Measurements from ENCODE around the gene GNRH2.
A peak's percentile ranks its signal among the peaks of the same experiment; 100 is the strongest.
"Not testable (repeated sequence)": the region's sequence is repeated elsewhere in the genome, so short reads cannot be mapped to it uniquely, and the experiment has no call there.

The GNRH2 gene

DNA sequence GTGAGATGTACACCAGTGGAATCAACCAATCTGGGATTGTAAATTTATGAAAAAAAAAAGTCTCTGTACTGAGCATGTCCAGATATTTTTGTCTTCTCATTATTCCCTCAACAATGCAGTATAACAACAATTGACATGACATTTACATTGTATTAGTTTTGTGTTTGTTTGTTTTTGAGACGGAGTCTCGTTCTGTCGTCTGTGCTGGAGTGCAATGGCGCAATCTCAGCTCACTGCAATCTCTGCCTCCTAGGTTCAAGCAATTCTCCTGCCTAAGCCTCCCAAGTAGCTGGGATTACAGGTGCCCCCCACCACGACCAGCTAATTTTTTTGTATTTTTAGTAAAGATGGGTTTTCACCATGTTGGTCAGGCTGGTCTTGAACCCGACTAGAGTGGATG, 31.9 kb downstream of the GNRH2 start:
- DNase-seq: not testable (repeated sequence)

DNA sequence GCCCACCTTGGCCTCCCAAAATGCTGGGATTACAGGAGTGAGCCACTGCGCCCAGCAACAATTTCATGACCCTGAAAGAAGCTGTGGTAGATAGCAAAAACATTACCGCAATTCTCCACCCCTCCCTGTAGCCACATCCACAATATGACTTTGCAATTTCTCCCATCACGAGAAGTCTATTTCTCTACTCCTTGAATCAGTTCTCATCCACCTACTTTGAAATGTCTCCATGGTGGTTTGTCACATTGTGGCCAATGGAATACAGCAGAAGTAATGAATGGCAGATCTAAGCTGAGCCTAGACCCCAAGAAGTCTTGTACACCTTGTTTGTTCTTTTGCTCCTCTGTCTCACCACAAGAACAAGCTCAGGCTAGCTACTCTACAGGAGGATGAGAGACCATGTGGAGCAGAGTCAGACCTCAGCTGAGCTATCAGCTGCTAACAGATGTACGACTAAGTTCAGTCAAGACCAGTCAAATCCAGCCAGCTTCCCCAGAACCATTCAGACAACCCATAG, 34.3 kb downstream of the GNRH2 start:
- DNase-seq: no peak

DNA sequence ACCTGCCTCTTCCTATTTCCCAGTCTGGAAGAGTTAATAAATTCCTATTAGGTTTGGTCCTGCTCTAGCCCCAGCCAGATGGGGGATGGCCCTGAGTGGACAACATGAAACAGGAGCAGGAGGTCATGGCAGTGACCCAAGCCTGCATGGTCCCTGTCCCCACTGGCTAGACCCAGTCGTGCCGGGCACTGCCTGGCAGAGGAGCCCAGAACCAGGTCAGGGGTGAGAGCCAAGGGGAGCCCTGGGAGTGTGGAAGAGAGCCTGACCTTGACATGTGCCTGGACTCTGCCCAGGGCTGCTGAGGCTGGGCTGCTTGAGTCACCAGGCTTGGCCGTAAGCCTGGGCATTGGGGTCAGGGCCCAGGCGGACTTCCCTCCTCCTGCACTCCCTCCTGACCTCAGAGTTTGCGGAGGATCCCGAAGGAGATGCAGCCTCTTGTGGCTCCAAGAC, 37.5 kb downstream of the GNRH2 start:
- DNase-seq: no peak

DNA sequence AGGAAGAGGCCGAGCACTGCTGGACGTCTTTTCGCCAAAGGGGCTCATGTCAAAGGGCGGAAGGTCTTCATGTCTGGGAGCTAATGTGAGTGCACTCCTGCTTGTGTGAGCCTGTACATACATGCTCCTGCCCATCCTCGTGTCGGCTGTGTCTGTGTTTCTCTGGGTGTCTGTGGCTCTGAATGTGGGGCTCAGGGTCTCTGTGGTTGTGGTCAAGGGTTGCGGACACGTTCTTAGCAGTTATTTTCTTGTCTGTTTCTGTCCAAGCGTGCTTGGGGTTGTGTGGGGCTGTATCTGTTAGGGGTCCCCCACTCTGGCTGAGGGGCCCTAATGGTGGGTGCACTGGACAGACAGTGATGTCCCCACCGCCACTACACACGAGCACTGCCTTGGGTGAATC, 38.2 kb downstream of the GNRH2 start:
- no peak for DNase-seq

DNA sequence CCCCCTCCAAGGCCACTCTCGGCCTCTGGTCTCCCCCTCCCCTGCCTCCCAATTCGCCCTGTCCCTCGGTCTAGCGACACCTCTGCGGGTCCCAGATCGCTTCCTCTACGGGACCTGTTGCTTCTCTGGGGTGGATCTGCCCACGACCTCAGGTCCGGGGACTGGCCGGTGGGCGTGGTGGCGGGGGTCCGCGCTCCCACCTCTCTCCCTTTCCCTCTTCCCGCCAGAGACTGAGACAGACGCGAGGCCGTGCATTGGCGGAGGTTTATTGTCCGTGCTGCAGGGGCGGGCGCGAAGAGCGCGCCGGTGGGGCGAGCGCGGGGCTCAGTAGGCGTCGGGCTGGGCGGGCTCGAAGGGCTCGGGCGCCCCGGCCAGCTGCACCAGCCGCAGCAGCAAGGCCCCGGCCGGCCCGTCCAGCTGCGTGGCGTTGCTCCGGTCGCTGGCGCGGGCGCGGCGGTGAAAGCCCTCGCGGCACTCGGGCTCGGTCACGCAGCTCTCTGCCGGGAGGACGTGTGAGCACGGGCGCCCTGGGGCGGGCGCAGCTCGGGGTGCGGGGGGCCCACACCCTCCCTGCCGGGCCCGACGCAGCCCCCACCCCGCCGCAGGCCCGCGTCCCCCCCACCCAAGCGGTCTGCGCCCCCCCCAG, 39.0 kb downstream of the GNRH2 start:
- no peak for DNase-seq

DNA sequence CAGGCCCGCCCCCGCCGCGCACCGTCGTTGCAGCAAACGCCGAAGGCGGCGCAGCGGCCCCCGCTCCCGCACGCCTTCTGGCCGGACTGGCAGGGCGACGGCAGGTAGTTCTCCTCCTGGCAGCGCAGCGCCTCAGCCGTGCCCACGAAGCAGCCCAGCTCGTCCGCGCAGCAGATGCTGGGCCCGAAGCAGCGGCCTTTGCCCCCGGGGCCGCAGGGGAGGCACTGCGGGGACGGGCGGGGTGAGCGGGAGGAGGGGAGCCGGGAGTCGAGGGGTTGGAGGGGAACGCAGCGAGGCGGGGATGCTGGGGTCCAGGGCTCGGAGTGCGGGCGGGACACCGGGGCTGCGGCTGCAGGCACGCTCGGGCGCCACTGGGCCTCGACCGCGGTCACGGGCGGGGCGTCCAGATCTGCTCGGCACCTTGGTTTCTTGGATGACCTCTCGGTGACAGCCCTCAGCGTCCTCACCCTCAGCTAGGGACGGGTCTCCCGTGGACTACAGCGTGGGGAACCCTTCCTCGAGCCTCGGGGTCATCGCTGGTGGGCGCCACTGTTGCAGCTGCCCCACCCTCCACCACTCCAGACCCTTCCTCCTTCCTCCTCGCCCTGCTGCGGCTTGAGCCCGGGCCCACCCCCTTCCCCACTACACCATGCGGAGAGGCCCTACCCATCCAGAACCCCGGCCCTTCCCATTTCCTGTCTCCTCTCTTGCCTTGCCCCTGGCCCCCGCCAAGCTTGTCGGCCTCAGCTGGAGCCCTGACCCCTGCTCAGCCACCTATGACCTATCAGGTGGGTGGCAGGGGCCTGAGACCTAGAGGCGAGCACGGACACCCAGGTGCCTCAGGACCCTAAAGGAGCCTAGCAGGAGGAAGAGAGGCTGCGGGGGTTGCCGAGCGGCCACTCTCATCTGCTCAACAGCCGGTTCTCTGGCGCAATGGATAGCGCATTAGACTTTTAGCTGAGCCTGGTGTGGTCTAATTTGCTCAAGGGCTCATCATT, 39.8 kb downstream of the GNRH2 start:
- DNase-seq: no peak

DNA sequence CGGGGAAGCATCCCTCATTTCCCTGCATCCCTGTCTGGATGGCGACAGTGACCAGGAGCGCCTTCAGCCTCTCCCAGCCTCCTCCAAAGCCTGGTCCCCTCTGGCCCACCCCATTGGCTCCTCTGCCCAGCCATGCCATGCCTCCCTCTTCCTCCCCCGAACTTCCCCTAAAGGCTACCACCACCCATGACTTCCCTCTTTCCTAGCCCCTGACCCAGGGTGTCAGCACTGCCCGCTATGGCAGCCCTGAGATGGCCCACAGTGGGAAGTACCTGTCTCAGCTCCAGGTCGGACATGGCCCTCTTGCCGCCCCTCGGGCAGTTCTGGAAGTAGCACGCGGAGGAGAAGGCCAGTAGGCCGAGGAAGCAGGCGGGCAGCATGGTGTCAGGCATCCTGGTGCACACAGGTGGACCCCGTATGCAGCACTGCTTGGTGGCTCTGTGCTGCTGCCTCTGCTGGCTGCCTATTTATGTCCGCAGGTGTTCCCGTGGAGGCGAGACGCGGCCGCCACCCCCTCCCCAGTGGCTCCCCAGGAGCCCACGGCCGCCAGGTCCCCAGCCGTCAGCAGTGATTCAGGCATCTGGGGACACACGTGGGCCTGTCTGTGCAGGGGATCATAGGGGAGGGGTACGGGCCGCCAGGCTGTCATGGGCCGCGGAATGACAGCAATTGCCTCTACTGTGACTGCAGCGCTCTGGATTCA, 41.0 kb downstream of the GNRH2 start, which contains the start of gene AVP:
Gene AVP, minus strand, starts transcription at position 442 of the 703 bp plus-strand sequence. Its CDS starts 50 bp downstream, at position 392.
- no peak for DNase-seq

DNA sequence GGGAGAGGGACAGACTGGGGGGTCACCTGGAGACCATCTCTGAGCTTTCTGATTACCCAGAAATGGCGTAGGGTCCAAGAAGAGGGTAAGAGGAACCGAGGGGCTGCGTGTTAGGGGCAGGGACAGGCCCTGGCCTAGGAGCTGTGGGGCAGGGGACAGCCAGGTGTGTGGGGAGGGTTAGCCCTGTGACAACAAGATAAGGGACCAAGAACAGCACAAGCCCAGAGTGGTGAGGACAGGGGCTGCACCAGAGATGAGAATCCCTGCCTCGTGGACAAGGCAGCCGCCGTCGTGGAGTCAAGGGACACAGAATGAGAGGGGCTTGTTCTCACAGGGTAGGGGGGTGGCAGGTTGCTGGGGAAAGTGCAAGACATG, 41.6 kb downstream of the GNRH2 start:
- no peak for DNase-seq

DNA sequence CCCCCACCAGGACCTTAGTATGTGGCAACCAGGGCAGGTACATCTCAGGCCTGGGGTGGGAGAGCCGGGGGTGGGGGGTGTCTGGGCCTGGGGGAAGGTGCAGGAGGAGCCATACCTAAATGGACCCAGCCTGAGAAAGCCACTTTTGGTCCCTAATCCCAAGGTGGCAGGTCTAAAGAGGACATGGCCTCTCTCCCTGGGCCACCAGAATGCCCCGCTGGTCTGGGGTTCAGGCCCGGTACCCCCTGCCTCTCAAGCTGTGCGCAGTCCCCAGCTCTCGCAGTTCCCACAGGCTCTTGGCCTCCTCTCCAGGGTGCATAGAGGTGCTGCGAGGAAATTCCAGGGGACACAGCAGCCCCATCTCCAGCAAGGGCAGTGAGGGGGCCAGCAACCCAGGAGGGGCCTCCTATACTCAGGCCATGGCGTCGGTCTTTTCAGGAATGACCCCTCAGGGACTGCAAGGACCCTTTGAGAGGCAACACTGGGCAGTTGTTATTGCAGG, 42.2 kb downstream of the GNRH2 start:
- DNase-seq: no peak

DNA sequence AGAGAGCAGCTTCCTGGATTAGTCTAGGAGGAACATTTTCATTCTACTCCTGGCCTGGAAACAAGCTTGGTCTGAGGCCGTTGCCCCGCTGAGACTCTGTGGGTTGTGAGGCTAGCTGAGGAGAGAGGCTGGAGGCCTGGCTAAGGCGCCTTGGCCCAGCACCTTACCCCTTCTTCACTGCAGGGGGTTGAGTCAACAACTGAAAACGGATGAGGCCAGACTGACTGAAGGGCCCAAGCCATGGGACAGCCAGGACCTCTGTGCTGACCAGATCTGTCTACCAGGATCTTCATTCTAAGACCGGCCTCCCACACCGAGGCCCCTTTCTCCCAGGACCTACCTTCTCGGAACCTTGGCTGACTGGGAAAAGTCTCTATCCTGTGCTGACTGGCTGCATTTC, 44.6 kb downstream of the GNRH2 start:
- DNase-seq: no peak

DNA sequence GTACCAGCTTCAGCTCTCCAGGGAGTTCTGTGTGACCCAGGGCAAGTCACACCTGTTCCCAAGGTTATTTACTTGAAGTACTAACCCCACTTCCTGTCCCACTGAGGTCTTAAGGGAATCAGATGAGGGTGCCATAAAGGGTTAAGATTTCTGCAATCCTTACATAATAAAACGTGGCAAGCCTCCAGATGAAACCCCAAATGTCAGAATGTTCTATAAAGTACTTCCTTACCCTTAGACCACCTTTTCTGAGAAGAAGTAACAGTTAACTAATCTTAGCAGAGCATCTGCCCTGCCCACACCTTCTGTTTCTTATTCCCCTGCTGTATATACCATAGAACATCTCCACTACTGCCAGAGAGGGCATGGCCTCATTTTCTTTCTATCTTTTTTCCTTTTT, 47.1 kb downstream of the GNRH2 start:
- DNase-seq: no peak

DNA sequence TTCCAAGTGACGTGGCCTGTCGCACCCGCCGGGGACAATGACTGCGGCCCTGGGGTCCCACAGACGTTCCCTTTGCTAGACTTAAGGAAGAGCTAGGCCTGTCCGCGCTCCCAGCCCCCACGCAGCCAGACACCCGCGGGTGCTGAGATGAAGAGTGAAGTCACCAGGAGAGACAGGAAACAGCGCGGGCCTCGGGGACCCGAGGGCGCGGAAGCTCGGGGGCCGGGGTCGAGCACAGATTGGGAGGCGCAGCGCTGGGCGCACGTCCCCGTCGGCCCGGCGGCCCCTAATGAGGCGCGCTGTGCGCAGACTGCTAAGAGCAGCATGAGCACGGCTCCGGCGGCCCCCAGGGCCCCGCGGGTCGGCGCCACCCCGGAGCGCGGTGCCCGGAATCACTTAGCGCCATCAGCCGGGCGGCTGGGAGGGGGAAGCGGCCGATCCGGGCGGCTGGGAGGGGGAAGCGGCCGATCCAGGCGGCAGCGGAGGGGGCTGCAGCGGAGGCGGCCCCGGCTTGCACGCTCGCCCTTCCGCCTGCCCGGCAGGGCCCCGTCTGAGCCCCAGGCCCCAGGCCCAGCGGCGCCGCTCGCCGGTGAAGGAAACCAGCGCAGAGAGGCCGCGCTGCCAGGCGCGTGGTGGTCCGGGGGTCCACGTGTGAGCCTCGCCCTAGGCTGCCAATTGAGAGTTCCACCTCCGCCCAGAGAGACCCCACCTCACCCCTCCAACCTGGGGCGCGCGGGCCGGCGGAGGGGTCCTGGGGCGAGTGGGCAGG, 49.4 kb downstream of the GNRH2 start:
- no peak for DNase-seq

DNA sequence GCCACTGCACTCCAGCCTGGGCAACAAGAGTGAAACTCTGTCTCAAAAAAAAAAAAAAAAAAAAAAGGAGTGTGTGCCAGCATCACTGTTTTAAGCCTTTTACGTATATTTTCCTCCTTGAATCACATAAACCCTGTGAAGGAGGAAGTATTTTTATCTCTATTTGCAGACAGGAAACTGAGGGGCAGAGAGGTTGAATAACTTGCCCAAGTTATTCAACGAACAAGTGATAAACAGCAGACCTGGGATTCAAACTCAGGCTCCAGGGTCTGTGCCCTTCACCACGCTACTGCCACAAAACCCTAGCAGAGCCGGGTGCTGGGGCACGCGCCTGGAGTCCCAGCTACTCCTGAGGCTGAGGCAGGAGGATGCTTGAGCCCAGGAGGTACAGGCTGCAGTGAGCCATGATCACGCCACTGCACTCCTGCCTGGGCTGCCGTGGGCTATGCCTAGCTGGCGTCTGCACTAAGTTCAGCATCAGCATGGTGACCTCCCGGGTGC, 50.5 kb downstream of the GNRH2 start:
- DNase-seq: peak; percentile 55

DNA sequence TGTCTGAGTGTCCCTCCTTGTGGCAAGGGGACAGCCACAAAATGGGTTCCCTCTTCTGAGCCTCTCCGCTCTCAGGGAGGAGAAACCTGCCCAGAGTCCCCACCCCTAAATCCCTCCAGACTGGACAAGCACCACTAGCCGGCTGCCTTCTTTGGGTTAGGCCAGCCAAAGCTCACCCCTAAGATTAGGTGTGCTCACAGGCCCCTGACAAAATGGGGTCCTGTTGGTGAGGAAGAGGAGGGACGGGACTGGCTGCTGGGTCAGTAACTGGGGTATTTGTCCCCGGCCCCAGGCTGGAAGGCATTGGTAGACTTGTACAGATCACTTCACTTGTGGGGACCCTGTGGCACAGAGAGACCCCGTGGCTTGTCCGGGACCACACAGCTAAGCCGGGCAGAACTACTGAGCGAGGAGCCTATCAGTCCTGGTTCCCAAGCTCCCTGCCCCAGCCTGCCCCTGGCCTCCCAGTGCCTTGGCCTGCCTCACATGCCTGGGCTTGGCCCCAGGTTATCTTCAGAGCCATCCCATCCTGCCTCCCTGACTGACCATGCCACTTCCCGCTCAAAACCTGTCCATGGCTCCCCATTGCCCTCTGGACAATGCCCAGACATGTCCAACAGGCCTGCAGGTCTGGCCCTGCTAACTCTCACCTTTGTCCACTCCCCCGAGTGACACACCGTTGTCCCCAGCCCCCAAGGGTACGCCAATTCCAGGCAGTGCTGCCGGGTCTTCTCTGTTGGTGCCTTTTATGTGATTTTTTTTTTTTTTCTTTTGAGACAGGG, 51.6 kb downstream of the GNRH2 start:
- no peak for DNase-seq

Data from MV-4-11 (cell line).